SK-N-SH (cell line): ENCODE data around the gene ABCA8. TPM values are rescaled to one million over a fixed set of nuclear protein-coding genes. Genes with fewer than 3 reads are reported as not detected.

Source experiments
- CTCF ChIA-PET: fragments of 300-600, 350-600 bp; formaldehyde crosslinking; extraction: SDS; loops from one replicate; lab custom pipeline; 2021; lab: Yijun Ruan, JAX
- POLR2A ChIA-PET: fragments of 350-600 bp; sonication (Branson Sonifier 250); formaldehyde crosslinking; extraction: SDS; loops from one replicate; lab custom pipeline; 2020; ENCODE audit warnings: antibody characterized with exemption, inconsistent platforms; lab: Yijun Ruan, JAX
- DNase-seq: peaks from one replicate; pipeline ENCODE4 v3.0.0; 2012
- H2AFZ ChIP-seq: fragments of 200-600 bp; sonication (generic); 2 replicates; pipeline ENCODE4 v1.8.1; 2016; ENCODE audit warnings: antibody characterized with exemption, mild to moderate bottlenecking, low read depth
- H3F3A ChIP-seq: fragments of 200-600 bp; sonication (generic); replicated peaks from 2 replicates; pipeline ENCODE3; 2016; ENCODE audit warnings: antibody characterized with exemption, mild to moderate bottlenecking; ENCODE audit not compliant: insufficient read depth
- H3K27ac ChIP-seq, 2 experiments: fragments of 200-500 bp in 1 of 2; fragments of 200-600 bp in 1 of 2; sonication (Bioruptor generic) in 1 of 2; sonication (generic), shearing (Covaris generic) in 1 of 2; 2 replicates each; pipeline versions ENCODE4 v1.5.1 to v1.6.1; 2014 to 2016; ENCODE audit warnings: low read depth in 2 of 2, inconsistent platforms in 1 of 2, low read length in 1 of 2, mild to moderate bottlenecking in 1 of 2, mixed read lengths in 1 of 2
- H3K27me3 ChIP-seq: fragments of 200-600 bp; sonication (generic), shearing (Covaris generic); 2 replicates; pipeline ENCODE4 v1.6.1; 2016; ENCODE audit warnings: mixed run types; ENCODE audit not compliant: insufficient read depth
- H3K36me3 ChIP-seq, 2 experiments: fragments of 200-500 bp in 1 of 2; fragments of 200-600 bp in 1 of 2; sonication (Bioruptor generic) in 1 of 2; sonication (generic) in 1 of 2; replicated peaks in 1 of 2; 2 replicates each; pipeline versions ENCODE3 to v1.5.1; 2014 to 2016; ENCODE audit warnings: low read length in 1 of 2, mild to moderate bottlenecking in 1 of 2; ENCODE audit not compliant: insufficient read depth in 2 of 2, control insufficient read depth in 1 of 2
- H3K4me1 ChIP-seq, 2 experiments: fragments of 200-500 bp in 1 of 2; fragments of 200-600 bp in 1 of 2; sonication (Bioruptor generic) in 1 of 2; sonication (generic), shearing (Covaris generic) in 1 of 2; 2 replicates each; pipeline versions ENCODE4 v1.5.1 to v1.6.1; 2014 to 2016; ENCODE audit warnings: low read depth in 1 of 2, low read length in 1 of 2, mixed run types in 1 of 2; ENCODE audit not compliant: insufficient read depth in 2 of 2, control insufficient read depth in 1 of 2
- H3K4me2 ChIP-seq: fragments of 200-600 bp; sonication (generic), shearing (Covaris generic); 2 replicates; pipeline ENCODE4 v1.6.1; 2017; ENCODE audit warnings: mixed run types
- H3K4me3 ChIP-seq, 2 experiments: fragments of 200-500 bp in 1 of 2; fragments of 200-600 bp in 1 of 2; sonication (Bioruptor generic) in 1 of 2; sonication (generic), shearing (Covaris generic) in 1 of 2; 2 replicates each; pipeline versions ENCODE4 v1.5.1 to v1.8.1; 2014 to 2016; ENCODE audit warnings: low read depth in 2 of 2, inconsistent platforms in 1 of 2, low read length in 1 of 2, mild to moderate bottlenecking in 1 of 2, mixed read lengths in 1 of 2, moderate library complexity in 1 of 2
- H3K79me2 ChIP-seq: fragments of 200-600 bp; sonication (generic); 2 replicates; pipeline ENCODE4 v1.8.1; 2017; ENCODE audit warnings: mild to moderate bottlenecking; ENCODE audit not compliant: insufficient read depth
- H3K9ac ChIP-seq: fragments of 200-600 bp; sonication (generic); 2 replicates; pipeline ENCODE4 v1.6.1; 2017; ENCODE audit warnings: mixed run types
- H3K9me2 ChIP-seq: fragments of 200-600 bp; sonication (generic); 2 replicates; pipeline ENCODE4 v1.6.1; 2017; ENCODE audit warnings: mixed run types
- H3K9me3 ChIP-seq: fragments of 200-600 bp; sonication (generic); 2 replicates; pipeline ENCODE4 v1.6.1; 2017; ENCODE audit warnings: mixed run types, mild to moderate bottlenecking, moderate library complexity
- H4K20me1 ChIP-seq: fragments of 200-600 bp; sonication (generic); 2 replicates; pipeline ENCODE4 v1.6.1; 2017; ENCODE audit warnings: mild to moderate bottlenecking, mixed run types; ENCODE audit not compliant: insufficient read depth
- CHD2 ChIP-seq: fragments of 150-350 bp; IDR thresholded peaks from 2 replicates; pipeline ENCODE4 v1.6.1; 2018; ENCODE audit warnings: low read length; ENCODE audit not compliant: partially characterized antibody
- CTCF ChIP-seq: fragments of 200-600 bp; sonication (generic); IDR thresholded peaks from 2 replicates; pipeline ENCODE4 v1.6.1; 2017; ENCODE audit warnings: antibody characterized with exemption, mild to moderate bottlenecking, moderate library complexity
- ELF1 ChIP-seq: IDR thresholded peaks from 2 replicates; pipeline ENCODE4 v1.4.0; 2012
- EP300 ChIP-seq, 2 experiments: IDR thresholded peaks; 2 replicates each; pipeline versions ENCODE4 v1.4.0 to v1.6.1; 2012; ENCODE audit warnings: borderline replicate concordance in 1 of 2, low read depth in 1 of 2, low read length in 1 of 2
- EZH2phosphoT487 ChIP-seq: fragments of 200-600 bp; sonication (generic); IDR thresholded peaks from 2 replicates; pipeline ENCODE4 v1.6.1; 2017; ENCODE audit warnings: low read depth, mixed run types, mild to moderate bottlenecking, antibody characterized with exemption, moderate library complexity, borderline replicate concordance
- GABPA ChIP-seq: IDR thresholded peaks from 2 replicates; pipeline ENCODE4 v1.4.0; 2012; ENCODE audit warnings: low read depth, mild to moderate bottlenecking
- JUND ChIP-seq: IDR thresholded peaks from 2 replicates; pipeline ENCODE4 v1.4.0; 2012
- MAX ChIP-seq: IDR thresholded peaks from 2 replicates; pipeline ENCODE4 v1.4.0; 2012; ENCODE audit warnings: low read depth
- MXI1 ChIP-seq: IDR thresholded peaks from 2 replicates; pipeline ENCODE4 v1.6.1; 2012; ENCODE audit warnings: mild to moderate bottlenecking, low read depth, low read length, improper control_type of control experiment
- POLR2AphosphoS5 ChIP-seq: IDR thresholded peaks from 2 replicates; pipeline ENCODE4 v1.6.1; 2012; ENCODE audit warnings: low read depth, low read length
- RCOR1 ChIP-seq: fragments of 150-350 bp; IDR thresholded peaks from 2 replicates; pipeline ENCODE4 v1.6.1; 2017; ENCODE audit warnings: antibody characterized with exemption, low read length
- TAF1 ChIP-seq: IDR thresholded peaks from 2 replicates; pipeline ENCODE4 v1.6.1; 2012; ENCODE audit warnings: low read depth, mild to moderate bottlenecking, low read length, moderate library complexity, borderline replicate concordance
- TEAD4 ChIP-seq: IDR thresholded peaks from 2 replicates; pipeline ENCODE4 v1.4.0; 2012; ENCODE audit warnings: mild to moderate bottlenecking, borderline replicate concordance; ENCODE audit not compliant: insufficient read depth
- WGBS: methylation state at CpG from one replicate; pipeline ENCODE4 v1.1.6; 2017; ENCODE audit warnings: low lambda C conversion rate; 5-methylcytosine and 5-hydroxymethylcytosine counted together
- polyA plus RNA-seq, 3 experiments: library from polyadenylated mRNA; depleted of rRNA; stranded (reverse); fragments of >200 nt; gene quantifications; 2 replicates each; pipeline ENCODE4 v1.2.3, GENCODE V29; 2012
- TF ChIP-seq, protein P1 (sequence below): IDR thresholded peaks from 2 replicates; pipeline ENCODE4 v1.4.0; 2012; ENCODE audit warnings: low read depth, borderline replicate concordance

The ABCA8 gene
- polyA plus RNA-seq, 1 of the 3 experiments (the other 2 are of a cell fraction), result 2.3 TPM

GRCh38 chr17:68886401-68886800 lies 68.8 kb downstream of the ABCA8 start:
- Histone ChIP-seq H3K4me3 (no peak overlapping the region), H3K27me3 (no peaks in the 10 kb centered on the region), H3F3A (no peaks in the 10 kb centered on the region), H2AFZ (no peak overlapping the region), H3K9ac (no peak overlapping the region), H3K9me2 (no peaks in the 10 kb centered on the region), H3K79me2 (no peaks in the 10 kb centered on the region), H3K4me2 (no peak overlapping the region), H3K27ac (no peak overlapping the region), H3K4me1 (no peaks in the 10 kb centered on the region), H4K20me1 (no peaks in the 10 kb centered on the region), H3K9me3 (no peaks in the 10 kb centered on the region), H3K36me3 (no peaks in the 10 kb centered on the region)
- no peak for DNase-seq
- 4% methylated on average over 3 of the region's 3 CpGs for WGBS
- POLR2A ChIA-PET, result no interaction called here
- TF ChIP-seq CTCF, result no peak
- no peak for TF ChIP-seq RCOR1
- no peak for TF ChIP-seq JUND
- TF ChIP-seq, protein P1, sequence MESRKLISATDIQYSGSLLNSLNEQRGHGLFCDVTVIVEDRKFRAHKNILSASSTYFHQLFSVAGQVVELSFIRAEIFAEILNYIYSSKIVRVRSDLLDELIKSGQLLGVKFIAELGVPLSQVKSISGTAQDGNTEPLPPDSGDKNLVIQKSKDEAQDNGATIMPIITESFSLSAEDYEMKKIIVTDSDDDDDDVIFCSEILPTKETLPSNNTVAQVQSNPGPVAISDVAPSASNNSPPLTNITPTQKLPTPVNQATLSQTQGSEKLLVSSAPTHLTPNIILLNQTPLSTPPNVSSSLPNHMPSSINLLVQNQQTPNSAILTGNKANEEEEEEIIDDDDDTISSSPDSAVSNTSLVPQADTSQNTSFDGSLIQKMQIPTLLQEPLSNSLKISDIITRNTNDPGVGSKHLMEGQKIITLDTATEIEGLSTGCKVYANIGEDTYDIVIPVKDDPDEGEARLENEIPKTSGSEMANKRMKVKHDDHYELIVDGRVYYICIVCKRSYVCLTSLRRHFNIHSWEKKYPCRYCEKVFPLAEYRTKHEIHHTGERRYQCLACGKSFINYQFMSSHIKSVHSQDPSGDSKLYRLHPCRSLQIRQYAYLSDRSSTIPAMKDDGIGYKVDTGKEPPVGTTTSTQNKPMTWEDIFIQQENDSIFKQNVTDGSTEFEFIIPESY, result no peak
- no peak for TF ChIP-seq MAX
- TF ChIP-seq CHD2, result no peak
- no peak for TF ChIP-seq TEAD4
- no peak for TF ChIP-seq POLR2AphosphoS5
- no peak for TF ChIP-seq EZH2phosphoT487
- TF ChIP-seq GABPA, result no peak
- no peak for TF ChIP-seq MXI1
- CTCF ChIA-PET, result no interaction called here

- ChIA-PET CTCF (interaction anchor here (1.3 kb wide), 1 partner anchor 22 kb away, joined by 3 read pairs; no protein-coding TSS in a partner anchor), POLR2A (no interaction called here)
- TF ChIP-seq EP300 (IDR thresholded peaks at IDR 0.05; ENCODE audit: borderline replicate concordance in 1 of 2, low read depth in 1 of 2, low read length in 1 of 2) (no peak), MAX (no peak), TAF1 (no peak), ELF1 (no peak), POLR2AphosphoS5 (no peak)
- DNase-seq, result no peak
- no peaks in the 10 kb centered on the region for H3F3A ChIP-seq
- no peaks in the 10 kb centered on the region for H3K9me2 ChIP-seq
- no peaks in the 10 kb centered on the region for H3K4me1 ChIP-seq
- H4K20me1 ChIP-seq, result no peaks in the 10 kb centered on the region
- H3K4me2 ChIP-seq, result no peak overlapping the region
- no peak overlapping the region for H3K9ac ChIP-seq
- H3K9me3 ChIP-seq, result no peaks in the 10 kb centered on the region
- no peaks in the 10 kb centered on the region; the same call in 1 of the 2 replicates for H3K27me3 ChIP-seq
- no peak overlapping the region for H2AFZ ChIP-seq
- WGBS, result 11% methylated on average over 4 of the region's 4 CpGs
- no peak overlapping the region for H3K4me3 ChIP-seq
- no peak overlapping the region for H3K27ac ChIP-seq
- no peaks in the 10 kb centered on the region for H3K79me2 ChIP-seq
- H3K36me3 ChIP-seq, result no peaks in the 10 kb centered on the region
These were observed 70.3 kb downstream of the ABCA8 start for GRCh38 chr17:68884888-68885287.
